Prostate gland (tissue), 2 donors: ENCODE measurements around the gene OR56B4. TPM values are rescaled to one million over a fixed set of nuclear protein-coding genes. Genes with fewer than 3 reads are reported as not detected.
"Not testable (repeated sequence)": the region's sequence is repeated elsewhere in the genome, so short reads cannot be mapped to it uniquely, and the experiment has no call there.

Source experiments
- DNase-seq: peaks from one replicate; pipeline ENCODE4 v3.0.0-alpha.2; 2019; ENCODE audit warnings: low spot score
- H3K27ac ChIP-seq, 2 donors: fragments of 200-600 bp; sonication (generic); 2 replicates each; pipeline ENCODE4 v1.5.1; 2017 to 2019
- H3K27me3 ChIP-seq: fragments of 200-600 bp; sonication (generic); replicated peaks from 2 replicates; pipeline ENCODE4 v1.5.1; 2019; ENCODE audit not compliant: insufficient read depth
- H3K36me3 ChIP-seq, 2 donors: fragments of 200-600 bp; sonication (generic); 1 replicate in 1 of 2; 2 replicates in 1 of 2; pipeline versions ENCODE4 v1.5.1 to v1.8.1; 2017 to 2019
- H3K4me1 ChIP-seq: fragments of 200-600 bp; sonication (generic); replicated peaks from 2 replicates; pipeline ENCODE4 v1.5.1; 2019
- H3K4me3 ChIP-seq, 2 donors: fragments of 200-600 bp; sonication (generic); 2 replicates each; pipeline ENCODE4 v1.5.1; 2017 to 2019
- H3K9me3 ChIP-seq: fragments of 200-600 bp; sonication (generic); 2 replicates; pipeline ENCODE4 v1.5.1; 2017
- POLR2A ChIP-seq: fragments of 450-650 bp; IDR thresholded peaks from one replicate; pipeline ENCODE4 v1.6.1; 2016; ENCODE audit warnings: antibody characterized with exemption, mild to moderate bottlenecking
- POLR2AphosphoS5 ChIP-seq: sonication (generic); formaldehyde crosslinking; IDR thresholded peaks from one replicate; pipeline ENCODE4 v1.6.1; 2017; ENCODE audit warnings: antibody characterized with exemption
- WGBS: methylation state at CpG from one replicate; pipeline ENCODE4 v1.1.5; 2018; 5-methylcytosine and 5-hydroxymethylcytosine counted together
- intact Hi-C: fragments of 100-400 bp; cut with DNase I; formaldehyde crosslinking; loops from one replicate; pipeline ENCODE4 v1.14.2; 2022
- total RNA-seq, 2 donors: library from RNA; depleted of rRNA; stranded (reverse); fragments of >200 nt; gene quantifications; one replicate each; pipeline ENCODE4 v1.1.0, GENCODE V29; 2016
- TF ChIP-seq, protein P1 (sequence below), 4 experiments: fragments of 200-600 bp in 2 of 4; fragments of 450-650 bp in 2 of 4; sonication (generic) in 2 of 4; IDR thresholded peaks; 1 replicate in 3 of 4; 2 replicates in 1 of 4; pipeline ENCODE4 v1.5.1; 2016 to 2019; ENCODE audit warnings: antibody characterized with exemption in 4 of 4, mild to moderate bottlenecking in 2 of 4, moderate library complexity in 2 of 4

The OR56B4 gene, protein sequence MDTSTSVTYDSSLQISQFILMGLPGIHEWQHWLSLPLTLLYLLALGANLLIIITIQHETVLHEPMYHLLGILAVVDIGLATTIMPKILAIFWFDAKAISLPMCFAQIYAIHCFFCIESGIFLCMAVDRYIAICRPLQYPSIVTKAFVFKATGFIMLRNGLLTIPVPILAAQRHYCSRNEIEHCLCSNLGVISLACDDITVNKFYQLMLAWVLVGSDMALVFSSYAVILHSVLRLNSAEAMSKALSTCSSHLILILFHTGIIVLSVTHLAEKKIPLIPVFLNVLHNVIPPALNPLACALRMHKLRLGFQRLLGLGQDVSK
- total RNA-seq, result not detected

DNA sequence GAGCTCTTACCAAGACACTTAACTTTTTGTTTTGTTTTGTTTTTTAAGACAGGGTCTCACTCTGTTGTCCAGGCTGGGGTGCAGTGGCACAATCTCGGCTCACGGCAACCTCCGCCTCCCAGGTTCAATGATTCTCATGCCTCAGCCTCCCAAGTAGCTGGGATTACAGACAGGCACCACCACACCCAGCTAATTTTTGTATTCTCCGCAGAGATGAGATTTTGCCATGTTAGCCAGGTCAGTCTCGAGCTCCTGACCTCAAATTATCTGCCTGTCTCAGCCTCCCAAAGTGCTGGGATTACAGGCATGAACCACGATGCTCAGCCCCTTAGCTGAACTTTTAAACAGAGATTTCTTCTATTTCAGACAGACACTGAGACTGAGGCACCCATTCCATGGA, at the start of gene OR56B4:
TSS of gene OR56B4 (plus strand) at position 301 of the 400 bp plus-strand sequence. CDS start at position 396, 95 bp downstream.
- DNase-seq, H3K4me3 ChIP-seq, H3K27me3 ChIP-seq, H3K27ac ChIP-seq, H3K9me3 ChIP-seq, H3K4me1 ChIP-seq, intact Hi-C loops, H3K36me3 ChIP-seq: not testable (repeated sequence)
- WGBS, result 91% methylated on average over 6 of the region's 6 CpGs

DNA sequence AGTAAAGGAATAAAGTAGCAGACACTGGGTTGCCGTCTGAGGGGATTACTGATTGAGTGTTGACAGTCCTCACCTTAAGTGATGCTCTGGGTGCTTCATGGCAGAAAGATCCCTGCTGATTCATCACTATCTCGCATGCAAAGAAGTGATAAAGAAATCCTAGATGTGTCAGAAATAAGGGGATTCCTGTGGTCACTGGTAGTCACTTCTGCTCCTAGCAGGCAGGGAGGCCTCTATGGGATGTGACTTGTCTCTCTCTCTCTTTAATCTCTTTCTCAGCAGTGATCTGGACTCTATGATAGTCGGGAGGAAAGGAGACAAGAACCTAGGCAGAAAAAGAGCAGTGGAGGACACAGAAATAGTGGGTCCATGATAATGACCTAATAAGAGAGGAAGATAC, 46.0 kb upstream of the OR56B4 start:
- DNase-seq, result no peak
- intact Hi-C loops, result no loop called here
- H3K4me3 ChIP-seq, result no peak overlapping the region
- no peaks in the 10 kb centered on the region for H3K27me3 ChIP-seq
- TF ChIP-seq POLR2AphosphoS5 (no peak), POLR2A (no peak)
- TF ChIP-seq, protein P1, sequence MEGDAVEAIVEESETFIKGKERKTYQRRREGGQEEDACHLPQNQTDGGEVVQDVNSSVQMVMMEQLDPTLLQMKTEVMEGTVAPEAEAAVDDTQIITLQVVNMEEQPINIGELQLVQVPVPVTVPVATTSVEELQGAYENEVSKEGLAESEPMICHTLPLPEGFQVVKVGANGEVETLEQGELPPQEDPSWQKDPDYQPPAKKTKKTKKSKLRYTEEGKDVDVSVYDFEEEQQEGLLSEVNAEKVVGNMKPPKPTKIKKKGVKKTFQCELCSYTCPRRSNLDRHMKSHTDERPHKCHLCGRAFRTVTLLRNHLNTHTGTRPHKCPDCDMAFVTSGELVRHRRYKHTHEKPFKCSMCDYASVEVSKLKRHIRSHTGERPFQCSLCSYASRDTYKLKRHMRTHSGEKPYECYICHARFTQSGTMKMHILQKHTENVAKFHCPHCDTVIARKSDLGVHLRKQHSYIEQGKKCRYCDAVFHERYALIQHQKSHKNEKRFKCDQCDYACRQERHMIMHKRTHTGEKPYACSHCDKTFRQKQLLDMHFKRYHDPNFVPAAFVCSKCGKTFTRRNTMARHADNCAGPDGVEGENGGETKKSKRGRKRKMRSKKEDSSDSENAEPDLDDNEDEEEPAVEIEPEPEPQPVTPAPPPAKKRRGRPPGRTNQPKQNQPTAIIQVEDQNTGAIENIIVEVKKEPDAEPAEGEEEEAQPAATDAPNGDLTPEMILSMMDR (IDR thresholded peaks at IDR 0.05), result no peak
- 77% methylated on average over 3 of the region's 3 CpGs for WGBS
- no peaks in the 10 kb centered on the region for H3K9me3 ChIP-seq
- H3K4me1 ChIP-seq, result no peaks in the 10 kb centered on the region
- H3K27ac ChIP-seq, result no peak overlapping the region
- H3K36me3 ChIP-seq, result no peaks in the 10 kb centered on the region

DNA sequence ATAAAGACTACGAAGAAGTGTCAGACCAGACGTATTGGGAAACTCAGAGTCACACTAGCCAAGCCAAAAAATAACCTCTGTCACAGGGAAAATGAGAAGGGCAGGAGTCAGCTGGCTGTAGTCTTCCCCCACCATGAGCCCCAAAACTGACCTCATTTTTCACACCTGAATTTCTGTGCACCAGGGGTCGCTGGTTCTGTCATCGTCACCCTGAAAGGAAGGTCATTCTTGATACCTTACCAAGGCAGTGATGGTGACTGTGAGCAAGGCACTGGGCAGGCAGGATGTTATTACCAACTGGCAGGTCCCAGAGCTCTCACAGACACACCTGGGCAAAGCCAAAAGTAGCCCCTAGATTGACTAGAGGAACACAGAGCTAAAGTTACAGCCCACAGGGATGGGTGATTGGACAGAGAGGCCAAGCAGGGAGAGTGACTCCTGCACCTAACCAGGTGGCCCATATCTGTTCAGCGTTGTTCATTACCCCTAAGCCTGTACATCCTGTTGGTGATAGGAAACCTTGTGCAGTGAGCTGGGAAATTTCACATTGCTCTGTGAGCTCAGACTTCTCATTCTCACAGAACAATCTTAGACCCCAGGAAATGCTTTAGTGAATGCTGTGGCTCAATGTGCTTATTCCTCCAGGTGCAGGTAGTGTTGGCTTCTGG, 44.7 kb upstream of the OR56B4 start:
- H3K36me3 ChIP-seq, result no peaks in the 10 kb centered on the region
- no peak overlapping the region for H3K27ac ChIP-seq
- no peak overlapping the region for H3K4me3 ChIP-seq
- H3K9me3 ChIP-seq, result no peaks in the 10 kb centered on the region
- H3K27me3 ChIP-seq, result no peaks in the 10 kb centered on the region
- intact Hi-C loops, result no loop called here
- TF ChIP-seq POLR2A (no peak), POLR2AphosphoS5 (no peak)
- TF ChIP-seq, protein P1 (IDR thresholded peaks at IDR 0.05), result no peak
- WGBS, result 78% methylated on average over 5 of the region's 5 CpGs
- DNase-seq, result no peak
- H3K4me1 ChIP-seq, result no peaks in the 10 kb centered on the region

DNA sequence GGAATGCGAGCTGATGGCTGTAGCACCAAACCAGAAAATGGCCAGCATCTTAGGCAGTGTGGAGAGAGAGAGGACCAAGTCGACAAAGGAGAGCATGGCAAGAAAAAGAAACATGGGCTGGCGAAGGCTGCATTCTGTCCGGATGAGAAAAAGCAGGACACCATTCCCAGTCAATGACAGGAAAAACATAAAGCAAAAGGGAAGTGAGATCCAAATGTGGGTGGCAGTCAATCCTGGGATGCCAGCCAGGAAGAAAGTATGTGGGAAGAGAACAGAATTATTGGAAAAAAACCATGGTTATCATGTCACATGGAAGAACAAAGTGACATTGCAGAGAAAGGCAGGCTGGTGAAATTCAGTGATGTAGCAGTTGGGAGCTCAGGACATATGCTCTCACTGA, 40.0 kb upstream of the OR56B4 start:
- no peak for DNase-seq
- Histone ChIP-seq H3K4me3 (no peak overlapping the region), H3K4me1 (no peaks in the 10 kb centered on the region), H3K27me3 (no peaks in the 10 kb centered on the region), H3K27ac (no peak overlapping the region), H3K9me3 (no peaks in the 10 kb centered on the region), H3K36me3 (no peaks in the 10 kb centered on the region)
- intact Hi-C loops, result no loop called here
- TF ChIP-seq, protein P1 (IDR thresholded peaks at IDR 0.05), result no peak
- TF ChIP-seq POLR2AphosphoS5, result no peak
- TF ChIP-seq POLR2A, result no peak
- WGBS, result 88% methylated on average over 4 of the region's 4 CpGs

DNA sequence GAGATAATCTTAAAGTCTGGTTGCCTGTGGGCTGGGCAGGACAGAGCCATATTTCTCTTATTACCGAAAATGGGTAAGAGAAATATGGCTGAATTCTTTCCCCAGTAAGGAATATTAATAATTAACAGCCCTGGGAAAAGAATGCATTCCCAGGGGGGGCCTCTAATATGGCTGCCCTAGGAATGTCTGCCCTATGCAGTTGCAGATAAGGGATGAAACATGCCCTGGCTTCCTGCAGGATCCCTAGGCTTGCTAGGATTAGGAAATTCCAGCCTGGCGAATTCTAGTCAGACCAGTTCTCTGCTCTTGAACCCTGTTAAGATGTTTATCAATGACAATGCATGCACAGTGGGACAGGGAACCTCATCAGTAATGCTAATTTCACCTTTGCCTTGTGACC, 31.0 kb upstream of the OR56B4 start:
- H3K27ac ChIP-seq, H3K4me1 ChIP-seq, intact Hi-C loops, DNase-seq, H3K27me3 ChIP-seq, H3K4me3 ChIP-seq, H3K9me3 ChIP-seq, H3K36me3 ChIP-seq: not testable (repeated sequence)
- WGBS, result 73% methylated on average over 2 of the region's 2 CpGs

DNA sequence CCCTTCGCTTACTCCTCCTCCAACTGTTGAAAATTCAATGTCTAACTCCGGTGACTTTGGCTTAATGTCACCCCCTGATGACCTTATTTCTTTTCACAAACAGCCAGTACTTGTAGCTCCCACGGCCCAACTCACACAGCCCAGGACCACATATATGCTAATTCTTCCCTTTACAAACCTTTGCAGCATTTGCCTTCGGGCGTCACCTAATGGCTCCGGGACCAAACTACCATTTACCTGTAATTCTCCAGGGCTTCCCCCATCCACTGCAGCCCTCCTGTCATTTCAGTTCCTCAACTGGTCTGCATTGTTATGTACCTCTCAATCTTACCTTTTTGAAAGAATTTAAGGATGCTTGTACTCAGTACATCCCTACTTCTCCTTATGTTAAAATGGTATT, 29.8 kb upstream of the OR56B4 start:
- no peaks in the 10 kb centered on the region for H3K36me3 ChIP-seq
- no peak for TF ChIP-seq POLR2AphosphoS5
- TF ChIP-seq, protein P1 (IDR thresholded peaks at IDR 0.05), result no peak
- TF ChIP-seq POLR2A, result no peak
- WGBS, result 94% methylated on average over 6 of the region's 6 CpGs
- no peak overlapping the region for H3K27ac ChIP-seq
- H3K27me3 ChIP-seq, result no peaks in the 10 kb centered on the region
- H3K4me1 ChIP-seq, result no peaks in the 10 kb centered on the region
- no peaks in the 10 kb centered on the region for H3K9me3 ChIP-seq
- no peak overlapping the region for H3K4me3 ChIP-seq
- intact Hi-C loops, result no loop called here
- DNase-seq, result no peak
